A673 (cell line): ENCODE results near the gene MICAL1. TPM values are rescaled to one million over a fixed set of nuclear protein-coding genes. Genes with fewer than 3 reads are reported as not detected.

ENCODE experiments used
- BruUV-seq: library from RNA; stranded (reverse); fragments of 400-500 nt; replicated peaks from 2 replicates; lab custom pipeline; 2021; lab: Mats Ljungman, UMichigan
- CTCF ChIA-PET: fragments of 300-600 bp; sonication (Branson Sonifier 250); formaldehyde crosslinking; loops from one replicate; lab custom pipeline; 2022; ENCODE audit warnings: antibody characterized with exemption; lab: Charles Lee
- POLR2A ChIA-PET: fragments of 300-600 bp; sonication (Branson Sonifier 250); formaldehyde crosslinking; loops from one replicate; lab custom pipeline; 2022; ENCODE audit warnings: antibody characterized with exemption; ENCODE audit not compliant: low non-redundant PET; lab: Charles Lee
- DNase-seq: peaks from one replicate; pipeline ENCODE4 v3.0.0-alpha.2; 2015; ENCODE audit warnings: low spot score
- H3K27ac ChIP-seq: fragments of 200-600 bp; sonication (generic); 2 replicates; pipeline ENCODE4 v1.5.1; 2016; ENCODE audit warnings: mixed run types, low read depth, mild to moderate bottlenecking, mixed read lengths, antibody characterized with exemption, low read length; ENCODE audit not compliant: poor library complexity, severe bottlenecking
- H3K27me3 ChIP-seq: fragments of 200-600 bp; sonication (generic); replicated peaks from 2 replicates; pipeline ENCODE4 v1.6.1; 2017; ENCODE audit warnings: mixed run types, low read depth, mild to moderate bottlenecking, mixed read lengths, antibody characterized with exemption, low read length; ENCODE audit not compliant: insufficient read depth, poor library complexity
- H3K36me3 ChIP-seq: fragments of 200-600 bp; sonication (generic); 2 replicates; pipeline ENCODE4 v1.6.1; 2016; ENCODE audit warnings: mixed run types, mild to moderate bottlenecking, mixed read lengths, antibody characterized with exemption, low read length; ENCODE audit not compliant: insufficient read depth, poor library complexity, severe bottlenecking
- H3K4me1 ChIP-seq: fragments of 200-600 bp; sonication (generic); 2 replicates; pipeline ENCODE4 v1.6.1; 2017; ENCODE audit warnings: mixed run types, mild to moderate bottlenecking, mixed read lengths, antibody characterized with exemption, low read length; ENCODE audit not compliant: insufficient read depth, poor library complexity, severe bottlenecking
- H3K4me3 ChIP-seq: fragments of 200-600 bp; sonication (generic); 2 replicates; pipeline ENCODE4 v1.5.1; 2016; ENCODE audit warnings: low read depth, mixed run types, mild to moderate bottlenecking, mixed read lengths, low read length; ENCODE audit not compliant: poor library complexity, severe bottlenecking
- H3K9me3 ChIP-seq: fragments of 200-600 bp; sonication (generic); 2 replicates; pipeline ENCODE4 v1.6.1; 2016; ENCODE audit warnings: mixed run types, low read depth, mild to moderate bottlenecking, mixed read lengths, antibody characterized with exemption, low read length; ENCODE audit not compliant: poor library complexity, severe bottlenecking
- CTCF ChIP-seq: fragments of 300-800, 200-600 bp; sonication (generic); conservative IDR thresholded peaks from 2 replicates; pipeline ENCODE4 v1.5.1; 2017; ENCODE audit warnings: low read depth, mild to moderate bottlenecking, antibody characterized with exemption, low read length, moderate library complexity, mixed read lengths
- EZH2 ChIP-seq: fragments of 200-600 bp; sonication (generic); IDR thresholded peaks from 2 replicates; pipeline ENCODE4 v1.6.1; 2017; ENCODE audit warnings: borderline replicate concordance, low read depth, mild to moderate bottlenecking, mixed read lengths, antibody characterized with exemption, low read length; ENCODE audit not compliant: poor library complexity, severe bottlenecking
- intact Hi-C: fragments of 100-400 bp; cut with micrococcal nuclease; formaldehyde crosslinking; loops from one replicate; pipeline ENCODE4 v1.10.0; 2022; ENCODE audit not compliant: unreplicated experiment
- total RNA-seq: library from RNA; stranded (reverse); gene quantifications from 2 replicates; pipeline ENCODE4 v1.2.3, GENCODE V29; 2021

MICAL1 gene
- total RNA-seq, 1 experiment from 2014 or later: 4.8 TPM

- H3K27ac ChIP-seq: no peak overlapping the region
- CTCF ChIA-PET: no interaction called here
- no TSS peak for BruUV-seq
- POLR2A ChIA-PET: no interaction called here
- peaks cover 12% of the 10 kb centered on the region for H3K4me1 ChIP-seq
- intact Hi-C loops: no loop called here
- TF ChIP-seq EZH2 (no peak), CTCF (no peak)
- H3K4me3 ChIP-seq: no peak overlapping the region
- DNase-seq: no peak
- H3K36me3 ChIP-seq: no peaks in the 10 kb centered on the region
- H3K9me3 ChIP-seq: no peaks in the 10 kb centered on the region
- no peaks in the 10 kb centered on the region for H3K27me3 ChIP-seq
These were observed 4.2 kb downstream of the MICAL1 start for GRCh38 chr6:109451376-109451775.

- ChIA-PET CTCF (no interaction called here), POLR2A (no interaction called here)
- BruUV-seq: no TSS peak
- TF ChIP-seq CTCF: no peak
- TF ChIP-seq EZH2: no peak
- Histone ChIP-seq H3K27me3 (no peaks in the 10 kb centered on the region), H3K36me3 (no peaks in the 10 kb centered on the region), H3K9me3 (no peaks in the 10 kb centered on the region), H3K4me1 (peaks cover 9% of the 10 kb centered on the region), H3K27ac (no peak overlapping the region), H3K4me3 (no peak overlapping the region)
- intact Hi-C loops: no loop called here
- no peak for DNase-seq
These were observed 4.8 kb downstream of the MICAL1 start for GRCh38 chr6:109450801-109451200.

GRCh38 chr6:109449795-109450673 is 5.5 kb downstream of the MICAL1 start:
- no peak for DNase-seq
- ChIA-PET POLR2A (no interaction called here), CTCF (no interaction called here)
- intact Hi-C loops: no loop called here
- Histone ChIP-seq H3K4me1 (peaks cover 9% of the 10 kb centered on the region), H3K36me3 (no peaks in the 10 kb centered on the region), H3K27me3 (no peaks in the 10 kb centered on the region), H3K27ac (no peak overlapping the region), H3K4me3 (no peak overlapping the region), H3K9me3 (no peaks in the 10 kb centered on the region)
- no TSS peak for BruUV-seq
- no peak for TF ChIP-seq CTCF
